Nephron (organoid): ENCODE data around the gene SUSD5.

Experiments used
- H3K27ac Mint-ChIP-seq, 3 experiments: 2 replicates each; pipeline ENCODE4 v1.8.0; 2020; ENCODE audit warnings: mixed read lengths in 3 of 3, mild to moderate bottlenecking in 2 of 3, moderate library complexity in 1 of 3
- H3K27me3 Mint-ChIP-seq: 2 replicates; pipeline ENCODE4 v1.8.0; 2021; ENCODE audit warnings: low read depth, mild to moderate bottlenecking, moderate library complexity, mixed read lengths
- H3K36me3 Mint-ChIP-seq: 2 replicates; pipeline ENCODE4 v1.8.0; 2020; ENCODE audit warnings: low read depth, mixed read lengths
- H3K4me1 Mint-ChIP-seq: 2 replicates; pipeline ENCODE4 v1.8.0; 2020; ENCODE audit warnings: mixed read lengths
- H3K4me3 Mint-ChIP-seq, 3 experiments: 2 replicates each; pipeline ENCODE4 v1.8.0; 2020; ENCODE audit warnings: mild to moderate bottlenecking in 3 of 3, mixed read lengths in 3 of 3, moderate library complexity in 2 of 3
- H3K9me3 Mint-ChIP-seq: 2 replicates; pipeline ENCODE4 v1.8.0; 2020; ENCODE audit warnings: mixed read lengths
- CTCF ChIP-seq, 3 experiments: fragments of 200-600 bp; sonication (generic); IDR thresholded peaks; one replicate each; pipeline ENCODE4 v1.5.0; 2021; ENCODE audit warnings: antibody characterized with exemption in 3 of 3; ENCODE audit not compliant: unreplicated experiment in 3 of 3

The SUSD5 gene

GRCh38 chr3:33105341-33105948, 113.2 kb downstream of the SUSD5 start:
- H3K27ac Mint-ChIP-seq: no peak overlapping the region
- no peak for TF ChIP-seq CTCF (IDR thresholded peaks at IDR 0.05; ENCODE audit: unreplicated experiment in 3 of 3)
- no peaks in the 10 kb centered on the region for H3K36me3 Mint-ChIP-seq
- no peaks in the 10 kb centered on the region for H3K4me1 Mint-ChIP-seq
- H3K4me3 Mint-ChIP-seq: no peak overlapping the region
- H3K9me3 Mint-ChIP-seq: no peaks in the 10 kb centered on the region
- no peaks in the 10 kb centered on the region for H3K27me3 Mint-ChIP-seq

GRCh38 chr3:33104803-33105202, 113.8 kb downstream of the SUSD5 start:
- no peak overlapping the region for H3K4me3 Mint-ChIP-seq
- TF ChIP-seq CTCF (IDR thresholded peaks at IDR 0.05; ENCODE audit: unreplicated experiment in 3 of 3): no peak
- H3K4me1 Mint-ChIP-seq: no peaks in the 10 kb centered on the region
- H3K36me3 Mint-ChIP-seq: no peaks in the 10 kb centered on the region
- H3K9me3 Mint-ChIP-seq: no peaks in the 10 kb centered on the region
- H3K27ac Mint-ChIP-seq: no peak overlapping the region
- no peaks in the 10 kb centered on the region for H3K27me3 Mint-ChIP-seq

- Mint-ChIP-seq H3K36me3 (no peaks in the 10 kb centered on the region), H3K27me3 (no peaks in the 10 kb centered on the region), H3K4me1 (no peaks in the 10 kb centered on the region), H3K27ac (no peak overlapping the region), H3K9me3 (no peaks in the 10 kb centered on the region), H3K4me3 (no peak overlapping the region)
- TF ChIP-seq CTCF (IDR thresholded peaks at IDR 0.05; ENCODE audit: unreplicated experiment in 3 of 3): no peak
Observed at GRCh38 chr3:33103480-33103879, 115.1 kb downstream of the SUSD5 start.

- H3K27me3 Mint-ChIP-seq: no peaks in the 10 kb centered on the region
- no peak overlapping the region for H3K4me3 Mint-ChIP-seq
- H3K9me3 Mint-ChIP-seq: no peaks in the 10 kb centered on the region
- TF ChIP-seq CTCF (IDR thresholded peaks at IDR 0.05; ENCODE audit: unreplicated experiment in 3 of 3): no peak
- no peaks in the 10 kb centered on the region for H3K4me1 Mint-ChIP-seq
- H3K36me3 Mint-ChIP-seq: no peaks in the 10 kb centered on the region
- H3K27ac Mint-ChIP-seq: no peak overlapping the region
Observed at GRCh38 chr3:33103034-33103433, 115.6 kb downstream of the SUSD5 start.

GRCh38 chr3:33100229-33100628, 118.4 kb downstream of the SUSD5 start:
- Mint-ChIP-seq H3K4me3 (peak overlapping the region in 2 of 3 experiments; percentile 26 to 32), H3K9me3 (no peaks in the 10 kb centered on the region), H3K4me1 (peaks cover 16% of the 10 kb centered on the region), H3K36me3 (no peaks in the 10 kb centered on the region), H3K27ac (peak overlapping the region in 1 of 3 experiments; percentile 22), H3K27me3 (no peaks in the 10 kb centered on the region)
- no peak for TF ChIP-seq CTCF (IDR thresholded peaks at IDR 0.05; ENCODE audit: unreplicated experiment in 3 of 3)
